HepG2 (cell line): ENCODE results near the gene ANK3. TPM values are rescaled to one million over a fixed set of nuclear protein-coding genes. Genes with fewer than 3 reads are reported as not detected.

Experiments
- ATAC-seq: fragments of 200-7000 bp; cut with Tn5 transposase; 3 replicates; pipeline ENCODE4 v1.9.1; 2020; ENCODE audit warnings: mild to moderate bottlenecking, moderate library complexity
- BruUV-seq: library from RNA; stranded (reverse); fragments of 400-500 nt; replicated peaks from 2 replicates; lab custom pipeline; 2021; lab: Mats Ljungman, UMichigan
- CTCF ChIA-PET: fragments of 300-600 bp; formaldehyde crosslinking; extraction: SDS; loops from one replicate; lab custom pipeline; 2021; ENCODE audit warnings: low total read pairs, inconsistent platforms, low intra/inter-chr PET ratio; lab: Yijun Ruan, JAX
- POLR2A ChIA-PET: fragments of 350-600 bp; sonication (Branson Sonifier 250); formaldehyde crosslinking; loops from one replicate; lab custom pipeline; 2020; ENCODE audit warnings: antibody characterized with exemption, inconsistent platforms; lab: Yijun Ruan, JAX
- DNase-seq: peaks from one replicate; pipeline ENCODE4 v3.0.0-alpha.2; 2015; ENCODE audit warnings: low spot score
- FAIRE-seq: peaks from 3 replicates; lab custom pipeline; 2011; peaks lifted over from hg19 to GRCh38; lab: Jason Lieb, UNC
- H2AFZ ChIP-seq: one replicate; pipeline ENCODE4 v1.6.1; 2011; ENCODE audit warnings: low read length, inconsistent platforms
- H3K27ac ChIP-seq: fragments of 300-600 bp; 3 replicates; pipeline ENCODE4 v1.8.0; 2011; ENCODE audit warnings: mixed run types, mild to moderate bottlenecking, mixed read lengths, low read length, inconsistent platforms; ENCODE audit not compliant: insufficient read depth; ENCODE audit errors: extremely low read length
- H3K27me3 ChIP-seq, 2 experiments: fragments of 200-600 bp in 1 of 2; 2 replicates in 1 of 2; 3 replicates in 1 of 2; pipeline versions ENCODE4 v1.6.0 to v1.8.0; 2011; ENCODE audit warnings: low read length in 2 of 2, mild to moderate bottlenecking in 2 of 2, moderate library complexity in 2 of 2, inconsistent platforms in 1 of 2; ENCODE audit not compliant: insufficient read depth in 2 of 2, control insufficient read depth in 1 of 2
- H3K36me3 ChIP-seq, 2 experiments: fragments of 200-600 bp in 1 of 2; replicated peaks in 1 of 2; 2 replicates in 1 of 2; 3 replicates in 1 of 2; pipeline versions ENCODE4 v1.5.1 to v1.8.0; 2011; ENCODE audit warnings: low read length in 2 of 2, inconsistent platforms in 1 of 2; ENCODE audit not compliant: insufficient read depth in 2 of 2, control insufficient read depth in 1 of 2
- H3K4me1 ChIP-seq: 2 replicates; pipeline ENCODE4 v1.5.1; 2012; ENCODE audit warnings: low read length, inconsistent platforms; ENCODE audit not compliant: insufficient read depth
- H3K4me2 ChIP-seq: 2 replicates; pipeline ENCODE4 v1.6.0; 2011; ENCODE audit warnings: low read depth, low read length, inconsistent platforms
- H3K4me3 ChIP-seq, 3 experiments: fragments of 200-600 bp in 1 of 3; sonication (generic), shearing (Covaris generic) in 1 of 3; replicated peaks in 1 of 3; 2 replicates each; pipeline ENCODE4 v1.5.1; 2011 to 2016; ENCODE audit warnings: low read length in 3 of 3, inconsistent platforms in 2 of 3, low read depth in 2 of 3, mild to moderate bottlenecking in 2 of 3, control low read depth in 1 of 3, mixed read lengths in 1 of 3; ENCODE audit not compliant: insufficient read depth in 1 of 3
- H3K79me2 ChIP-seq: one replicate; pipeline ENCODE4 v1.6.1; 2011; ENCODE audit warnings: low read length, inconsistent platforms; ENCODE audit not compliant: insufficient read depth
- H3K9ac ChIP-seq: 2 replicates; pipeline ENCODE4 v1.6.0; 2011; ENCODE audit warnings: mild to moderate bottlenecking, low read depth, low read length, inconsistent platforms; ENCODE audit not compliant: insufficient read depth
- H3K9me3 ChIP-seq: 2 replicates; pipeline ENCODE4 v1.5.1; 2012; ENCODE audit warnings: mild to moderate bottlenecking, low read length
- H4K20me1 ChIP-seq: 2 replicates; pipeline ENCODE4 v1.6.0; 2011; ENCODE audit warnings: inconsistent platforms, mild to moderate bottlenecking, low read length, moderate library complexity; ENCODE audit not compliant: insufficient read depth
- AGO1 ChIP-seq: fragments of 200-400 bp; formaldehyde crosslinking; IDR thresholded peaks from 2 replicates; pipeline ENCODE4 v1.6.1; 2017; ENCODE audit warnings: mild to moderate bottlenecking, low read depth, low read length, moderate library complexity; ENCODE audit not compliant: poor library complexity, severe bottlenecking
- ARID3A ChIP-seq: IDR thresholded peaks from 2 replicates; pipeline ENCODE4 v1.6.1; 2012; ENCODE audit warnings: low read depth, low read length, improper control_type of control experiment
- NCOA5 ChIP-seq: sonication (generic); formaldehyde crosslinking; IDR thresholded peaks from 2 replicates; pipeline ENCODE4 v1.4.0; 2020; ENCODE audit warnings: missing genetic modification reagents
- REST ChIP-seq, 2 experiments: IDR thresholded peaks; 2 replicates each; pipeline ENCODE4 v1.6.1; 2011 to 2012; ENCODE audit warnings: low read length in 2 of 2, borderline replicate concordance in 1 of 2, low read depth in 1 of 2, mild to moderate bottlenecking in 1 of 2, moderate library complexity in 1 of 2
- SETDB1 ChIP-seq: sonication (generic); formaldehyde crosslinking; IDR thresholded peaks from 2 replicates; pipeline ENCODE4 v1.5.1; 2020; ENCODE audit warnings: missing genetic modification reagents, mild to moderate bottlenecking, borderline replicate concordance
- SRSF4 ChIP-seq: fragments of 200-400 bp; formaldehyde crosslinking; IDR thresholded peaks from one replicate; pipeline ENCODE4 v1.6.1; 2018; ENCODE audit warnings: mild to moderate bottlenecking, low read depth, low read length, moderate library complexity; ENCODE audit not compliant: poor library complexity, severe bottlenecking
- ZNF282 ChIP-seq: fragments of 450-650 bp; IDR thresholded peaks from 2 replicates; pipeline ENCODE4 v1.6.1; 2018; ENCODE audit not compliant: partially characterized antibody
- ZNF430 ChIP-seq: sonication (generic); formaldehyde crosslinking; IDR thresholded peaks from 2 replicates; pipeline ENCODE4 v1.9.0; 2021; ENCODE audit warnings: mild to moderate bottlenecking, missing genetic modification reagents
- ZNF44 ChIP-seq: sonication (generic); formaldehyde crosslinking; IDR thresholded peaks from 2 replicates; pipeline ENCODE4 v1.5.1; 2020; ENCODE audit warnings: mild to moderate bottlenecking, missing genetic modification reagents
- WGBS: methylation state at CpG from one replicate; pipeline ENCODE4 v1.1.6; 2017; ENCODE audit warnings: low lambda C conversion rate; 5-methylcytosine and 5-hydroxymethylcytosine counted together
- in situ Hi-C: cut with HindIII; loops from 2 replicates; pipeline ENCODE4 v1.10.0; 2017; ENCODE audit warnings: low pct_unique_long_range_greater_than_20kb; ENCODE audit not compliant: extremely low pct_ligation_motif_present
- intact Hi-C: fragments of 100-400 bp; cut with micrococcal nuclease; formaldehyde crosslinking; loops from one replicate; pipeline ENCODE4 v1.10.0; 2022; ENCODE audit not compliant: unreplicated experiment
- polyA plus RNA-seq, 8 experiments: library from polyadenylated mRNA; depleted of rRNA in 3 of 8; stranded (reverse) in 7 of 8; unstranded in 1 of 8; fragments of >200 nt; fragmentation: Illumina TruSeq in 4 of 8; extraction: Trizol in 4 of 8; gene quantifications; 2 replicates each; pipeline versions ENCODE4 v1.2.1 to v1.2.3, GENCODE V29; 2011 to 2016; ENCODE audit warnings: low read depth in 4 of 8, missing spikeins in 1 of 8, mixed read lengths in 1 of 8; ENCODE audit not compliant: insufficient read depth in 1 of 8
- total RNA-seq, 5 experiments: library from RNA; depleted of rRNA; stranded (reverse); fragments of >200 nt; fragmentation: Illumina TruSeq; extraction: Trizol; gene quantifications; 2 replicates each; pipeline ENCODE4 v1.2.3, GENCODE V29; 2016; ENCODE audit warnings: low read depth in 1 of 5

The ANK3 gene
- total and polyA plus RNA-seq, 2 of the 13 experiments (the other 11 are each of a cell fraction or from before 2014, with no cell fraction given), result not detected

- Histone ChIP-seq H3K79me2 (no peaks in the 10 kb centered on the region), H3K27ac (no peak overlapping the region), H3K4me2 (no peak overlapping the region), H3K4me1 (no peaks in the 10 kb centered on the region), H3K27me3 (no peaks in the 10 kb centered on the region), H4K20me1 (no peaks in the 10 kb centered on the region), H3K4me3 (no peak overlapping the region), H3K9ac (no peak overlapping the region), H3K36me3 (no peaks in the 10 kb centered on the region)
- in situ Hi-C loops, result no loop called here
- FAIRE-seq (no peak), DNase-seq (no peak)
- BruUV-seq, result no TSS peak
- CTCF ChIA-PET, result no interaction called here
- intact Hi-C loops, result no loop called here
- TF ChIP-seq ARID3A, result no peak
- no peak for TF ChIP-seq ZNF430 (CRISPR knock-in tag)
- TF ChIP-seq SRSF4, result no peak
- no peak for TF ChIP-seq ZNF282
- no peak for TF ChIP-seq ZNF44 (CRISPR knock-in tag)
- TF ChIP-seq NCOA5 (CRISPR knock-in tag), result no peak
- TF ChIP-seq AGO1, result no peak
- no peak for TF ChIP-seq SETDB1 (CRISPR knock-in tag)
- no peak for TF ChIP-seq REST (IDR thresholded peaks at IDR 0.05; ENCODE audit: borderline replicate concordance in 1 of 2, low read depth in 1 of 2, low read length in 2 of 2)
- TF ChIP-seq, all 625 proteins: peak for 0
- ATAC-seq, result no peak
- POLR2A ChIA-PET, result no interaction called here
- Histone ChIP-seq H3K9me3 (no peaks in the 10 kb centered on the region), H2AFZ (no peak overlapping the region)
- WGBS, result 38% methylated on average over 1 of the region's 1 CpG
Measured at GRCh38 chr10:60385399-60385738, 4.3 kb downstream of the ANK3 start.
